GM23248 (cell line): Measurements from ENCODE around the gene ALK.

Experiments
- EZH2 ChIP-seq: fragments of 200-600 bp; sonication (generic); IDR thresholded peaks from 2 replicates; pipeline ENCODE4 v1.6.1; 2018; ENCODE audit warnings: antibody characterized with exemption, mild to moderate bottlenecking; ENCODE audit not compliant: insufficient read depth, poor library complexity, severe bottlenecking
- EZH2phosphoT487 ChIP-seq: fragments of 200-600 bp; sonication (generic); IDR thresholded peaks from 2 replicates; pipeline ENCODE4 v1.6.1; 2018; ENCODE audit warnings: antibody characterized with exemption, moderate library complexity, mild to moderate bottlenecking, low read depth; ENCODE audit not compliant: insufficient read depth

DNA sequence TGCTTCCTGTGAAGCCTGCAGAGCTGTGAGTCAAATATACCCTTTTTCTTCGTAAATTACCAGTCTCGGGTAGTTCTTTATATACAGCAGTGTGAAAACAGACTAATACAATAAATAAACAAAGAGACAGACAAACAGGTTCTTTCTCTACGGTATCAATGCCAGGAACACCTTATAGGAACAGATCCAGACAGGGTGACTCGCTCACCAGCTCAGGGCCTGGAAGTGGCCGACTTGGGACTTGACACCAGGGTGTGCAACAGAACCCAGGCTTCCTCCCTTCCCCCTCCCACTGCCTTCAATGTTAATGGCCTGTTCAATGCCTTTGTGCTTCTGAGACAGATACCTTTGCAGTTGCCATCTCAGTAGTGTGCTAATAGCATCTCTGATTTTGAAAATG, 309.5 kb downstream of the ALK start:
- TF ChIP-seq EZH2 (no peak), EZH2phosphoT487 (no peak)
